SK-MEL-5 (cell line): Measurements from ENCODE around the gene ITGA6. TPM values are rescaled to one million over a fixed set of nuclear protein-coding genes. Genes with fewer than 3 reads are reported as not detected.

Experiments
- DNase-seq: peaks from one replicate; pipeline ENCODE4 v3.0.0-alpha.2; 2016; ENCODE audit warnings: low read depth, low spot score
- in situ Hi-C: cut with HindIII; loops from 2 replicates; pipeline ENCODE4 v1.10.0; 2016; ENCODE audit warnings: low sequenced_read_pairs, high pct_unique_total_duplicates, low pct_unique_long_range_greater_than_20kb
- total RNA-seq: library from RNA; depleted of rRNA; stranded (reverse); fragments of >200 nt; shearing (Covaris generic); gene quantifications from 2 replicates; pipeline ENCODE4 v1.2.3, GENCODE V29; 2014

ITGA6 gene
- total RNA-seq, 1 experiment from 2014 or later, result 61.5 TPM

GRCh38 chr2:172409042-172409441 is 18.3 kb upstream of the ITGA6 start:
- DNase-seq, result no peak
- in situ Hi-C loops, result no loop called here

GRCh38 chr2:172412984-172413492 is 14.3 kb upstream of the ITGA6 start:
- in situ Hi-C loops, result no loop called here
- DNase-seq, result no peak

GRCh38 chr2:172415157-172415864 is 12.1 kb upstream of the ITGA6 start:
- DNase-seq, result no peak
- in situ Hi-C loops, result no loop called here

GRCh38 chr2:172415865-172416183 is 11.6 kb upstream of the ITGA6 start:
- no peak for DNase-seq
- in situ Hi-C loops, result no loop called here

GRCh38 chr2:172416447-172417058 is 10.8 kb upstream of the ITGA6 start:
- DNase-seq, result no peak

GRCh38 chr2:172420216-172420615 is 7.2 kb upstream of the ITGA6 start:
- in situ Hi-C loops, result no loop called here
- DNase-seq, result no peak

More at GRCh38 chr2:172416447-172417058, 10.8 kb upstream of the ITGA6 start:
- in situ Hi-C loops, result no loop called here

GRCh38 chr2:172423160-172423559 is 4.2 kb upstream of the ITGA6 start:
- in situ Hi-C loops, result no loop called here
- no peak for DNase-seq

GRCh38 chr2:172425336-172425735 is 2.0 kb upstream of the ITGA6 start:
- no peak for DNase-seq
- in situ Hi-C loops, result no loop called here

GRCh38 chr2:172426635-172427255 is 641 bp upstream of the ITGA6 start:
- in situ Hi-C loops, result no loop called here
- no peak for DNase-seq

GRCh38 chr2:172427990-172428831 is 825 bp downstream of the ITGA6 start:
- DNase-seq, result no peak
- in situ Hi-C loops, result no loop called here

- DNase-seq, result no peak
- in situ Hi-C loops, result no loop called here
These were observed 1.4 kb downstream of the ITGA6 start for GRCh38 chr2:172428832-172429210.

- in situ Hi-C loops, result no loop called here
- no peak for DNase-seq
These were observed 2.0 kb downstream of the ITGA6 start for GRCh38 chr2:172429301-172429968.

- in situ Hi-C loops, result no loop called here
These were observed 2.6 kb downstream of the ITGA6 start for GRCh38 chr2:172430027-172430426.

GRCh38 chr2:172430678-172431077 is 3.3 kb downstream of the ITGA6 start:
- in situ Hi-C loops, result no loop called here
- no peak for DNase-seq

More at GRCh38 chr2:172430027-172430426, 2.6 kb downstream of the ITGA6 start:
- DNase-seq, result no peak

GRCh38 chr2:172431463-172431862 is 4.1 kb downstream of the ITGA6 start:
- no peak for DNase-seq
- in situ Hi-C loops, result no loop called here

- no peak for DNase-seq
- in situ Hi-C loops, result no loop called here
These were observed 4.6 kb downstream of the ITGA6 start for GRCh38 chr2:172431993-172432392.

GRCh38 chr2:172433144-172433543 is 5.8 kb downstream of the ITGA6 start:
- in situ Hi-C loops, result no loop called here
- DNase-seq, result no peak
